ENCODE measurements around the gene RAB40C.

The RAB40C gene

DNA sequence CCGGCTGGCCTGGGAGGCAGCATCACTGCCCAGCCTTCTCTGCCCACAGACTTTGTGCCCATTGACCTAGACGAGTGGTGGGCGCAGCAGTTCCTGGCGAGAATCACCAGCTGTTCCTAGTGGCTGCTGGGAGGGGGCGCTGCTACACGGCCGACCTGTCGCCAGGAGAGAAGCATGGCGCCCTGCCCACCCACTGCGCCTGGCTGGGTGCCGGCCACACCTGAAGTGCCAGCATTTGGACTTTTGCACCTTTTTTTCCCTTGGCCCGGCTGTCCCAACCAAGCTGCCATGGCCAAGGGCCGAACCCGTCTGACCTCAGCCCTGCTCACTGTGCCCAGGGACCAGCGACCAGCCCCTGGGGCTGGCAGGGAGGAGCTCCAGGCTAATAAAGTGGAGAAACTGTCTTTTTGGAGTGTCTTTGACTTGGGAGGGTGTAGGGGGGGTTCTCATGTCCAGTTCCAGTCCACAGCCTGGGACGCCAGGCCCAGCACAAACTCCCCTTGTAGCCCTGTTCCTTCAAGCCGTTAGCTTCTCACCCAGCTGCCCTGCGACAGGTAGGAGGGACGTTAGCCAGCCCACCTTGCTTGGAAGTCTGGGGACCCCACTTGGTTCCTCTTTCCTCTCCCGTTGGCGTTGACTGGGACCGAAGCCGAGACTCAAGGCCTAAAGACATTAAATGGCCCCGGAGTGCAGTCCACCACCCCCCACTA lies 58.4 kb downstream of the RAB40C start:
- no peak for DNase-seq (ENCODE audit: low spot score)

DNA sequence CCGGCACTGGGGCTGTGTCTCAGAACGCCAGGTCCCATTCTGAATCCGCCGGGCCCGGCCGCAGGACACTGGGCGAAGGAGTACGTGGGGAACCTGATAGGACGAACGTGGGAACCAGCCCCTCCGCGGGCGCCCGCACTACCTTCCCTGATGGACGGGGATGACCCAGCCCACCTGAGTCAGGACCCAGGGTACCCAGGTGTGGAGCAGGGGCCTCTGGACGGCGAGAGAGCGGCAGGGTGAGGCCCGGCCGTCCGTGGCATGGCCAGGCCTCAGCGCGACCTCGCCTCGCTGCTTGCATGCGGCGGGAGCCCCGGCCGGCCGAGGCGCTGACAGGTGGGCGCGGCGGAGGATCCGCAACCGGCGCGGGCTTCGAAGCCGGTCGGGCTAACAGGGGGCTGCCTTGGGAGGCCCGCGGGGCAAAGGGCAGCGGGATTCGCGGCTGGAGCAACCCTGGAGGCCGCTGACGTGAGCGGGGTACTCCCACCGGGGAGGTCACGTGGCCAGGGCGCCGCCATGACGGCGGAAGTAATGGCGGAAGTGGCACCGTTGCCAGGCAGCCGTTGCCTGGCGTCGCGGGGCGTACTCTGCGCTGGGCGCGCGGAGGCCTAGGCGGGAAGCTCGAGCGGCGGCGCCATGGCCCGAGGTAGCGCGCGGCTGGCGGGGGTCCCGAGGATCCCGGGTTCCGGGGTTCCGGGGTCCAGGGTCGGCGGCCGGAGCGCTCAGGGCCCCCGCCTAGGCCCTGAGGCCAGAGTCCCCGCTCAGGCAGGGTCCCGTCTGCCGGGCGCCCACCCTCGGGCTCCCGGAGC lies 59.1 kb downstream of the RAB40C start, which contains the start of gene WDR90:
Gene WDR90, plus strand, starts transcription at position 585 of the 809 bp plus-strand sequence. Its CDS starts 52 bp downstream, at position 637.
- DNase-seq (ENCODE audit: low spot score): peak; percentile 98

DNA sequence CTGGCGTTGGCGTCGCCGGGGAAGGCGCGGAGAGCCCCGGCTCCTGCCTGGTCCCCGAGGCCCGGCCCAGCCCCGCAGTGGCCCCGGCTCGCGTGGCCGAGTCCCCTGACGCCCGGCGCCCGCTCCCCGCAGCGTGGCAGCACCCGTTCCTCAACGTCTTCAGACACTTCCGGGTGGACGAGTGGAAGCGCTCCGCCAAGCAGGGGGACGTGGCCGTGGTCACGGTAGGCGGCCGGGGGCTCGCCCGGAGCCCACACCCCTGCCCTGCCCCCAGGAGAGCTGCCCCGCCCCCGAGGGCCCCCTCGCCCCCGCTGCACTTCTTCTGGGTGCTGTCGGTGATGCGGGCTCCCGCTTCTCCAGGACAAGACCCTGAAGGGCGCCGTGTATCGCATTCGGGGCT lies 59.8 kb downstream of the RAB40C start:
- no peak for DNase-seq (ENCODE audit: low spot score)

DNA sequence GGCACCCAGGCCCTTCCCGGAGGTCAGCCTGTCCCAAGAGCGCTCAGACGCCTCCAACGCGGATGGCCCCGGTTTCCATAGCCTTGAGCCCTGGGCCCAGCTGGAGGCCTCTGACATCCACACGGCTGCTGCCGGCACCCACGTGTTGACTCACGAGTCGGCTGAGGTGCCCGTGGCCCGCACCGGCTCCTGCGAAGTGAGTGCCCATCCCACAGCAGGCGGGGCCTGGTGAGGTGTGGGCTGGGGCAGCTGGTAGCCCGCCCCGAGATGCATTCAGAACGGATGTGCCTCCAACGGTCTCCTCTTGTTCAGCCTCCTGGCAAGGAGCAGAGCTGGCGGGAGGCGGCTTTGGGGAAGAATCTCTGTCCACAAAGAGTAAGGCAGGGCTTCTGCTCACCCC lies 62.0 kb downstream of the RAB40C start:
- no peak for DNase-seq (ENCODE audit: low spot score)

GRCh38 chr16:652454-653305 lies 62.8 kb downstream of the RAB40C start:
- DNase-seq (ENCODE audit: low spot score): no peak

DNA sequence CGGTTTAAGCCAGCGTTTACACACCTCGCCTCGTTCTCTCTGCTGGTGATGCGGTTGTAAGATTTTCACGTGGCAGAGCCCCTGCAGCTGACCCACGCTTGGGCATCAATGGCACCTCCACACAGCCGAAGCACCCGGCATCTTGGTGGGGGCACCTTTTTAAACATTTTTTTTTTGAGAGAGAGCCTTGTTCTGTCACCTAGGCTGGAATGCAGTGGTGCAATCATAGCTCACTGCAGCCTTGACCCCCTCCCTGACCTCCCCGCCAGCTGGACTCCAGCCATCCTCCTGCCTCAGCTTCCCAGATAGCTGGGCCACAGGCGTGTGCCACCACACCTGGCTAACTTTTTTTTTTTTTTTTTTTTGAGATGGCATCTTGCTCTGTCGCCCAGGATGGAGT lies 64.2 kb downstream of the RAB40C start:
- no peak for DNase-seq (ENCODE audit: low spot score)

- DNase-seq (ENCODE audit: low spot score): no peak
Observed at GRCh38 chr16:657487-657886, 67.6 kb downstream of the RAB40C start.

DNA sequence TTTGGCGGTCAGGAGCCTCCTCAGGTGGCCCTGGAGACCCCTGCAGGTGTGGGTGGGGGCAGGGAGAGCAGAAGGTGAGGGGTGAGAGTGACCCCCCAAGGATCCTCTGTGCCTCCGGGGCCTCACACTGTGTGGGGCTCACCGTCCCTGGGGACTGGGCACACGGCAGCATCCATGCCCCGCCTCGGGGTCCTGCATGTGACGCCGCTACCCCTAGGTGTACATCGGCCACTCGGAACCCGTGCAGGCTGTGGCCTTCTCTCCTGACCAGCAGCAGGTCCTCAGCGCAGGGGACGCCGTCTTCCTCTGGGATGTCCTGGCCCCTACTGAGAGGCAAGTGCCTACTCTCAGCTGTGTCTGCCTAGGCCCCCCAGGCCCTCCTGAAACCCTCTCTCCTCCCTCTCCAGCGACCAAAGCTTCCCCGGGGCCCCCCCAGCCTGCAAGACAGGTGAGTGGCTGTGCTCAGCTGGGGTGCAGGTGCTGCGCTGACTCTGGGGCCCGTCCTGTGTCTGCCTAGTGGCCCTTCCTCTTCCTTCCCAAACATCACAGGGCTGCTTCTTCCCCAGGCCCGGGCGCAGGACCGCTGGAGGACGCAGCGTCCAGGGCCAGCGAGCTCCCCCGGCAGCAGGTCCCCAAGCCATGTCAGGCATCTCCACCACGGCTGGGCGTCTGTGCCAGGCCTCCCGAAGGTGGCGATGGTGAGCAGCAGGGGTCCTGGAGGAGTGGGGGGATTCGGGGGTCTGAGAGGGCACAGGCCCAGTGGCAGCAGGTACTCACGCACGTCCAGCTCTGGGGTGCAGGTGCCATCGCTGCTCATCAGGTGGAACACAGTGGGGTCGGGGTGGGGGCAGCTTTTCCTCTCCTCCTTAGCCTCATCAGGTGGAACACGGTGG lies 69.1 kb downstream of the RAB40C start:
- DNase-seq (ENCODE audit: low spot score): no peak

- no peak for DNase-seq (ENCODE audit: low spot score)
Observed at GRCh38 chr16:659618-660017, 69.8 kb downstream of the RAB40C start.

DNA sequence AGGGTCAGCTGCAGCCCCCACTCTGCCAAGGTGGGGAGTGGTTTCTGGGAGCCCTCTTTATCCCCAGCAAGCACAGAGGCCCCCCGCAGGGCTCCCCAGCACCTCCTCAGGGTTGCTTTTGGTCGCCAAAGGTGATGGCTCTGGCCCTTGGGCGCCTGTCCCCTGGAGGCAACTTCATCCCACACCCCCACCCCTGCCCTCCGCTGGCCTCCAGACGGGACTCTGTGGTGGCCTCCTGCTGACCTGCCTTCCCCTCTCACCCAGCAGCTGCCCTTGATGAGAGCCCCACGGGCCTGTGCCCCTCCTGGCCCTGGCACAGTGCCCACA lies 70.2 kb downstream of the RAB40C start:
- DNase-seq (ENCODE audit: low spot score): no peak

DNA sequence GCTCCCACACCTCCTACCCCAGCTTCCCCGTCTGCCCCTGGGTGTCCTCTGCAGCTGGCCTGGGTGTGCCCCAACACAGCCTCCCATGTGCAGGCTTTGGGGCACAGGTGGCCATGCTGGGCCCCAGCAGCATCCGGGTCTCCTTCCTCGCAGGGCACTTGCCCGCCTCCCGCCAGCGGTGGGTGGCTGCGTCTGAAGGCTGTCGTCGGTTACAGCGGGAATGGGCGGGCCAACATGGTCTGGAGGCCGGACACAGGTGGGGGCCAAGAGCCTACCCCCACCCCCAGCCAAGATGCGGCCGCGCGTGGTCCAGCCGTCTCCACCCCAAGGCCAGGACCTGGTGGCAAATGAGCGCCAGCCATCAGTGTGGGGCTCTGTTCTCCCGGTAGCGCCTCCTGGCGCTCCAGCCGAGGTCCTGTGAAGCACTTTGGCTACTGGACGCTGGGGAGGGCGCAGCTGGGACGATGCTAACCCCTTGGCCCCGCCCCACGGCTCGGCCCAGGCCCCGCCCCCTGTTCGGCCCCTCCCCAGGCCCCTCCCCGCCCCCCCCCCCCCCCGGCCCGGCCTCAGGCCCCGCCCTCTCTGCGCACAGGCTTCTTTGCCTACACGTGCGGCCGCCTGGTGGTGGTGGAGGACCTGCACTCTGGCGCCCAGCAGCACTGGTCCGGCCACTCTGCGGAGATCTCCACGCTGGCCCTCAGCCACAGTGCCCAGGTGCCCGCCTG lies 70.8 kb downstream of the RAB40C start:
- DNase-seq (ENCODE audit: low spot score): no peak

- no peak for DNase-seq (ENCODE audit: low spot score)
Observed at GRCh38 chr16:661184-661821, 71.4 kb downstream of the RAB40C start.

- no peak for DNase-seq (ENCODE audit: low spot score)
Observed at GRCh38 chr16:662095-662494, 72.2 kb downstream of the RAB40C start.

DNA sequence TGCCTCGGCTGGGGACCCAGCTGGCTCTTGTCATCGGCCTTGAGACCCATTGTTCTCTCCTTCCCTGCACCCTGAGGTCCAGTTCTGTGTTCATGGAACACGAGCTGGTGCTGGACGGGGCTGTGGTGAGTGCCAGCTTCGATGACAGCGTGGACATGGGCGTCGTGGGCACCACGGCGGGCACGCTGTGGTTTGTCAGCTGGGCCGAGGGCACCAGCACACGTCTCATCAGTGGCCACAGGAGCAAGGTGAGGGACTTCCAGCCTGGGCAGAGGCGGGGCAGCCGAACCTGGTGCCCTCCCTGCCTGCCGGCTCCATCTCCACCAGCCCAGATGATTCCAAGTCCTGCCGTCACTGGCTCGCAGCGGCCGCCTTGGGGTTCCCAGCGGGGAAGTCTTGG lies 72.7 kb downstream of the RAB40C start:
- no peak for DNase-seq (ENCODE audit: low spot score)

DNA sequence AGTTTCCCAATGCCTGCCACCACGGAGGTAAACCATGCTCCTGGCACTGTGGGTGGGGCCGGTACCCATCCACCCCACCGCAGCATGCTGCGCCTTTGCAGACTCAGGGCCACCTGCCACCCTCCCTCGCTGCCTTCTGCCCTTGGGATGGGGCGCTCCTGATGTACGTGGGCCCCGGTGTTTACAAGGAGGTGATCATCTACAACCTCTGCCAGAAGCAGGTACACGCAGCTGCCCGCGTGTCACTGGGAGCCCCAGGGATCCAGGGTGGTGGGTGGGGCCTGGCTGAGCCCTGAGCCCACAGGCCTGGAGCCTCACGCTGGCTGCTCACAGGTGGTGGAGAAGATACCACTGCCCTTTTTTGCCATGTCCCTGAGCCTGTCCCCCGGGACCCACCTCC lies 76.7 kb downstream of the RAB40C start:
- DNase-seq (ENCODE audit: low spot score): no peak

DNA sequence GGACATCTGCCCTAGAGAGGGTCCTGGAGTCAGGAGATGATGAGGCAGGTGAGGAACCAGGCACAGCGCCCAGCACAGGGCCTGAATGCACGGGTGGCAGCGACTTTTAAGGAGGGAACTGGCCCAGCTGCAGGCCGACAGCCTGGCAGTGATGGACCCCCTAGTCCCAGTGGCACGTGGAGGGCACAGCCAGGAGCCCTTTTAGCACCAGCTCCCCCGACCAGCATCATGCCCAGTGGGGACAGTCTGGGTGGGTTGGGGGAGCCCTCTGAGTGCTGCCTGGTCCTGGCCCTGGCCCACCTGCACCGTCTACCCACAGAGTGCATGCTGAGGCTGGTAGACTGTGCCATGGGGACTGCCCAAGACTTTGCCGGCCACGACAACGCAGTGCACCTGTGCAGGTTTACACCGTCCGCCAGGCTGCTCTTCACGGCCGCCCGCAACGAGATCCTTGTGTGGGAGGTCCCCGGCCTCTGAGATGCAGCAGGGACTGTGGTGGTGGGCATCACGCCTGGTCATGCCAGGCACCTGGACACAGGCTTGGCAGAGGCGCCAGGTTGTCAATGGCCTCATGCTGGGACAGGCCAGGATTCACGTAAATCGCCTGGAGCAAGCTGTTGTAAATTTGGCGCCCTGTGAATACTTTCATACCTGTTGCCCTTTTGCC lies 77.4 kb downstream of the RAB40C start:
- no peak for DNase-seq (ENCODE audit: low spot score)

DNA sequence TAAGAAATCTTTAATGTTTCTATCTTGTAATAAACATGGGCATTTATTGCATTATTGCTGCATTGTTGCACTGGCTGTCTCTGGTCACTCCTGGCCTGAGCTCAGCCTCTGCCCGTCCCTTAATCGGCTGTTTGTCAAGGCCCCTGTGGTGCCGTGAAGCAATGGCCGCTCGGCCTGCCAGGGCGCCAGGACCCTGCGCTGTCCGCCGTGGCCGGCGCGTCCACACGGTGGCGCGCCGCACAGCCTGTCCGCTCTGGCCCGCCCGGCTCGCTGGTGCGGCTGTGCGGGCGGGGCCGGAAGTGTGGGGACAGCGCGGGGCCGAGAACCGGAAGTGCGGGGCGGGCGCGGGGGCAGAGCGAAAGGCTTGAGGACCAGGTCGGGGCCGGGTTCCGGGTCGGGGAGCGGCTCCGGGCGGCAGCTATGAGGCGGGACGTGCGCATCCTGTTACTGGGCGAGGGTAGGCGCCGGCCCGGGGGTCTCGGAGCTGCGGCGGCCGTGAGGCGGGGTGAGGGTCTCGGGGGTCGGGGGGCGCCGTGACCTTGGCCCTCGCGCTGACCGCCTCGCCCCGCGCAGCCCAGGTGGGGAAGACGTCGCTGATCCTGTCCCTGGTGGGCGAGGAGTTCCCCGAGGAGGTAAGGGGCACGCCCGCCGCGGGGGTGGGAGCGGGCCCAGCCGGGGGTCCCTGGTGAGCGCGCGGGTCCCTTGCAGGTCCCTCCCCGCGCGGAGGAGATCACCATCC lies 78.1 kb downstream of the RAB40C start, which contains the start of gene RHOT2:
Gene RHOT2, plus strand, starts transcription at position 353 of the 739 bp plus-strand sequence. Its CDS starts 68 bp downstream, at position 421.
- DNase-seq (ENCODE audit: low spot score): peak; percentile 83

DNA sequence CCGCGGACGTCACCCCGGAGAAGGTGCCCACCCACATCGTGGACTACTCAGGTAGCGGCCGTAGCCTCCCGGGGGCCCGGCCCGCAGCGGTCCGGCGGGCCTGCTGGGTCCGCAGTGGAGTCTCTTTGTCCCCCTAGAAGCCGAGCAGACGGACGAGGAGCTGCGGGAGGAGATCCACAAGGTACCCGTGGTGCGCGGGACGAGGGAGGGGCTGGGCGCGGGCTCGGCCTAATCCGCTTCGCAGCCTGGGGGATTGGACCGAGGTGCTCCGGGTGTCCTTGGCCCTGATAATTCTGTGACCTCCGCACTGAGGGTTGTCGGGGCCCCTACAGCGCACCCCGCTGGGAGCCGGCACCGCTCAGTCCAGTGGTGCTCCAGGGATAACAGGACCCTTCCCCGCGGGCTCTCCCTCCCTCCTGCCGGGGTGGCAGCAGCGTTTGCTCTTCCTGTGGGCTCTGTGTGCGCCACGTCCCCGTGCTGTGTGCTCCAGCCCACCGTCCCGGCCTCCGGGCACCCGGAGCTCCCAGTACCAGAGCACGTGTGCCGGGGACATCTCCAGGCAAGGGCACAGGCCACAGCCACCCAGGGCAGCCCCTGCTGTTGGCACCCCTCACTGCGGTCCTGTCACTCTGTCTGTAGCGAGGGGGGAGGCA lies 78.8 kb downstream of the RAB40C start:
- no peak for DNase-seq (ENCODE audit: low spot score)

- no peak for DNase-seq (ENCODE audit: low spot score)
Observed at GRCh38 chr16:669666-670065, 79.8 kb downstream of the RAB40C start.

Data from HuH-7.5 (cell line).